K562 (cell line): ENCODE data around the gene SAMD10. TPM values are rescaled to one million over a fixed set of nuclear protein-coding genes. Genes with fewer than 3 reads are reported as not detected.

Experiments used
- ARID2 ChIP-seq: fragments of 450-650 bp; IDR thresholded peaks from 2 replicates; pipeline ENCODE4 v1.6.1; 2017; ENCODE audit warnings: antibody characterized with exemption, mild to moderate bottlenecking
- ARID3A ChIP-seq: IDR thresholded peaks from 2 replicates; pipeline ENCODE4 v1.6.1; 2012; ENCODE audit warnings: low read depth, low read length, improper control_type of control experiment, borderline replicate concordance
- BHLHE40 ChIP-seq: IDR thresholded peaks from 2 replicates; pipeline ENCODE4 v1.6.1; 2011; ENCODE audit warnings: low read length, improper control_type of control experiment
- CBFB ChIP-seq: sonication (generic); formaldehyde crosslinking; IDR thresholded peaks from 2 replicates; pipeline ENCODE4 v1.4.0; 2020; ENCODE audit warnings: mild to moderate bottlenecking, missing genetic modification reagents
- DLX4 ChIP-seq: fragments of 250-450 bp; sonication (Bioruptor Pico); IDR thresholded peaks from 2 replicates; pipeline ENCODE4 v1.6.1; 2021; ENCODE audit warnings: mild to moderate bottlenecking
- ERF ChIP-seq: fragments of 450-650 bp; formaldehyde crosslinking; IDR thresholded peaks from 2 replicates; pipeline ENCODE4 v1.4.0; 2020; ENCODE audit warnings: mild to moderate bottlenecking, mixed read lengths
- ESRRA ChIP-seq: fragments of 450-650 bp; IDR thresholded peaks from 2 replicates; pipeline ENCODE4 v1.6.1; 2014; ENCODE audit warnings: low read depth, mild to moderate bottlenecking, moderate library complexity, borderline replicate concordance
- FOXA3 ChIP-seq, 2 experiments: fragments of 450-650 bp in 1 of 2; sonication (generic) in 1 of 2; formaldehyde crosslinking; IDR thresholded peaks in 1 of 2; conservative IDR thresholded peaks in 1 of 2; 2 replicates each; pipeline versions ENCODE4 v1.4.0 to v1.8.0; 2020 to 2022; ENCODE audit warnings: mild to moderate bottlenecking in 2 of 2, missing genetic modification reagents in 1 of 2
- GATAD2A ChIP-seq: fragments of 450-650 bp; IDR thresholded peaks from 2 replicates; pipeline ENCODE4 v1.6.1; 2017
- HMG20B ChIP-seq: fragments of 250-450 bp; sonication (Bioruptor Pico); IDR thresholded peaks from 2 replicates; pipeline ENCODE4 v1.5.0; 2021; ENCODE audit warnings: mild to moderate bottlenecking
- HNRNPL ChIP-seq: fragments of 200-400 bp; formaldehyde crosslinking; IDR thresholded peaks from 2 replicates; pipeline ENCODE4 v1.6.1; 2017; ENCODE audit warnings: low read depth, mild to moderate bottlenecking, low read length
- LCOR ChIP-seq: sonication (generic); formaldehyde crosslinking; IDR thresholded peaks from 2 replicates; pipeline ENCODE4 v1.8.0; 2022; ENCODE audit warnings: mild to moderate bottlenecking, missing genetic modification reagents
- NR2F6 ChIP-seq: fragments of 450-650 bp; formaldehyde crosslinking; IDR thresholded peaks from 2 replicates; pipeline ENCODE4 v1.4.0; 2020; ENCODE audit warnings: mild to moderate bottlenecking
- PTTG1 ChIP-seq: fragments of 450-650 bp; IDR thresholded peaks from 2 replicates; pipeline ENCODE4 v1.6.1; 2016; ENCODE audit warnings: low read depth, mild to moderate bottlenecking, missing genetic modification characterization, missing compliant biosample characterization
- RBFOX2 ChIP-seq: fragments of 200-400 bp; formaldehyde crosslinking; IDR thresholded peaks from 2 replicates; pipeline ENCODE4 v1.6.1; 2017; ENCODE audit warnings: low read depth, mild to moderate bottlenecking, low read length, moderate library complexity
- RBM14 ChIP-seq: fragments of 200-400 bp; formaldehyde crosslinking; IDR thresholded peaks from 2 replicates; pipeline ENCODE4 v1.6.1; 2018; ENCODE audit warnings: low read depth, mild to moderate bottlenecking, low read length, moderate library complexity, borderline replicate concordance; ENCODE audit not compliant: insufficient read depth
- SAFB ChIP-seq: fragments of 200-400 bp; formaldehyde crosslinking; IDR thresholded peaks from 2 replicates; pipeline ENCODE4 v1.6.1; 2017; ENCODE audit warnings: low read depth, low read length, borderline replicate concordance
- SMC3 ChIP-seq: conservative IDR thresholded peaks from 2 replicates; pipeline ENCODE4 v1.6.1; 2011; ENCODE audit warnings: low read depth, low read length, improper control_type of control experiment; ENCODE audit not compliant: insufficient read depth
- ZEB2 ChIP-seq: fragments of 450-650 bp; IDR thresholded peaks from 2 replicates; pipeline ENCODE4 v1.6.1; 2016
- ZNF609 ChIP-seq: sonication (generic); formaldehyde crosslinking; IDR thresholded peaks from 2 replicates; pipeline ENCODE4 v1.8.1; 2023; ENCODE audit warnings: missing genetic modification reagents, mild to moderate bottlenecking, borderline replicate concordance
- polyA plus RNA-seq, 8 experiments: library from polyadenylated mRNA; depleted of rRNA in 4 of 8; stranded (reverse) in 5 of 8; unstranded in 3 of 8; fragments of >200 nt; fragmentation: Nextera tagmentation in 2 of 8; fragmentation: Illumina TruSeq in 1 of 8; extraction: Ambion mirVana in 2 of 8; extraction: Trizol in 1 of 8; gene quantifications; 2 replicates each; pipeline versions ENCODE4 v1.2.1 to v1.2.3, GENCODE V29; 2011 to 2014; ENCODE audit warnings: inconsistent platforms in 1 of 8, missing spikeins in 1 of 8
- total RNA-seq, 7 experiments: library from RNA; depleted of rRNA in 6 of 7; stranded (reverse); fragments of >200 nt in 6 of 7; fragmentation: Illumina TruSeq in 2 of 7; extraction: Trizol in 2 of 7; gene quantifications; 2 replicates each; pipeline versions ENCODE4 v1.2.1 to v1.2.3, GENCODE V29; 2011 to 2021; ENCODE audit warnings: low replicate concordance in 1 of 7

SAMD10 gene
- total and polyA plus RNA-seq, 9 of the 15 experiments (the other 6 are each of a cell fraction or from before 2014, with no cell fraction given) = 0.37 to 15.2 (median 4.8) TPM

GRCh38 chr20:63955827-63956663 lies 23.4 kb downstream of the SAMD10 start, which contains the start of gene UCKL1 (continued):
- TF ChIP-seq ZNF609 (CRISPR knock-in tag) (no peak), CBFB (CRISPR knock-in tag) (no peak), ERF (CRISPR knock-in tag) (0 out of 2 replicates have a peak, but pooled peaks have one; percentile 12), ESRRA (peak; percentile 94), HMG20B (no peak), ZEB2 (no peak), RBM14 (0 out of 2 replicates have a peak, but pooled peaks have one; percentile 29), PTTG1 (tag) (no peak), ARID3A (no peak), SMC3 (no peak), HNRNPL (peak; percentile 77), RBFOX2 (peak; percentile 85), ARID2 (no peak), NR2F6 (CRISPR knock-in tag) (no peak), LCOR (CRISPR knock-in tag) (0 out of 2 replicates have a peak, but pooled peaks have one; percentile 58), GATAD2A (no peak; the same call in 1 of the 2 replicates), DLX4 (CRISPR knock-in tag) (no peak), BHLHE40 (peak; percentile 88), SAFB (peak; percentile 53; the same call in 1 of the 2 replicates), FOXA3 (CRISPR knock-in tag; conservative IDR thresholded peaks at IDR 0.05 in 1 of 2, IDR thresholded peaks at IDR 0.05 in 1 of 2) (peak in 1 of 2 experiments; percentile 77; a peak in 2 of 4 replicates)
